Neural cell (in vitro differentiated cells): Measurements from ENCODE around the gene MYO1D.

Experiments
- CTCF ChIP-seq: fragments of 450-650 bp; IDR thresholded peaks from 2 replicates; pipeline ENCODE4 v1.5.1; 2014; ENCODE audit warnings: antibody characterized with exemption, mild to moderate bottlenecking, moderate library complexity; ENCODE audit not compliant: poor library complexity, severe bottlenecking
- EP300 ChIP-seq: fragments of 450-650 bp; conservative IDR thresholded peaks from 2 replicates; pipeline ENCODE4 v1.6.1; 2014; ENCODE audit warnings: antibody characterized with exemption, mild to moderate bottlenecking, moderate library complexity; ENCODE audit not compliant: poor library complexity, severe bottlenecking
- EZH2 ChIP-seq: fragments of 200-600, 300-800 bp; shearing (Covaris generic), sonication (generic); IDR thresholded peaks from 2 replicates; pipeline ENCODE4 v1.6.1; 2014; ENCODE audit warnings: antibody characterized with exemption, low read length, borderline replicate concordance, mild to moderate bottlenecking; ENCODE audit not compliant: insufficient read depth, poor library complexity, severe bottlenecking
- MXI1 ChIP-seq: fragments of 450-650 bp; conservative IDR thresholded peaks from 2 replicates; pipeline ENCODE4 v1.6.1; 2014; ENCODE audit warnings: antibody characterized with exemption, mild to moderate bottlenecking; ENCODE audit not compliant: poor library complexity, severe bottlenecking
- POLR2AphosphoS5 ChIP-seq: IDR thresholded peaks from 2 replicates; pipeline ENCODE4 v1.6.1; 2012
- RAD21 ChIP-seq: fragments of 450-650 bp; conservative IDR thresholded peaks from 2 replicates; pipeline ENCODE4 v1.6.1; 2014; ENCODE audit warnings: antibody characterized with exemption, mild to moderate bottlenecking, moderate library complexity
- REST ChIP-seq: IDR thresholded peaks from 2 replicates; pipeline ENCODE4 v1.6.1; 2012; ENCODE audit warnings: borderline replicate concordance
- SMC3 ChIP-seq: fragments of 450-650 bp; conservative IDR thresholded peaks from 2 replicates; pipeline ENCODE4 v1.6.1; 2014; ENCODE audit warnings: antibody characterized with exemption, mild to moderate bottlenecking, moderate library complexity; ENCODE audit not compliant: poor library complexity
- TAF1 ChIP-seq: IDR thresholded peaks from 2 replicates; pipeline ENCODE4 v1.6.1; 2012; ENCODE audit warnings: low read depth

GRCh38 chr17:32533296-32533695 lies 343.6 kb downstream of the MYO1D start:
- TF ChIP-seq POLR2AphosphoS5, result no peak
- no peak for TF ChIP-seq EZH2
- no peak for TF ChIP-seq CTCF
- TF ChIP-seq EP300, result no peak
- TF ChIP-seq MXI1, result no peak
- TF ChIP-seq SMC3, result no peak
- TF ChIP-seq RAD21, result no peak
- TF ChIP-seq TAF1, result no peak
- TF ChIP-seq REST, result no peak
